Vagina (tissue), 2 donors: Measurements from ENCODE around the gene BICD1.

ENCODE experiments used
- POLR2AphosphoS5 ChIP-seq, 2 donors: sonication (generic); formaldehyde crosslinking; IDR thresholded peaks; one replicate each; pipeline ENCODE4 v1.9.0; 2017; ENCODE audit warnings: antibody characterized with exemption in 2 of 2, mild to moderate bottlenecking in 2 of 2, low read depth in 1 of 2; ENCODE audit not compliant: insufficient read depth in 1 of 2
- TF ChIP-seq, protein P1 (sequence below), 3 experiments: fragments of 450-650 bp in 2 of 3; fragments of 200-600 bp in 1 of 3; sonication (generic) in 1 of 3; IDR thresholded peaks; one replicate each; pipeline ENCODE4 v1.5.1; 2017 to 2019; ENCODE audit warnings: antibody characterized with exemption in 3 of 3, mild to moderate bottlenecking in 2 of 3, moderate library complexity in 2 of 3

DNA sequence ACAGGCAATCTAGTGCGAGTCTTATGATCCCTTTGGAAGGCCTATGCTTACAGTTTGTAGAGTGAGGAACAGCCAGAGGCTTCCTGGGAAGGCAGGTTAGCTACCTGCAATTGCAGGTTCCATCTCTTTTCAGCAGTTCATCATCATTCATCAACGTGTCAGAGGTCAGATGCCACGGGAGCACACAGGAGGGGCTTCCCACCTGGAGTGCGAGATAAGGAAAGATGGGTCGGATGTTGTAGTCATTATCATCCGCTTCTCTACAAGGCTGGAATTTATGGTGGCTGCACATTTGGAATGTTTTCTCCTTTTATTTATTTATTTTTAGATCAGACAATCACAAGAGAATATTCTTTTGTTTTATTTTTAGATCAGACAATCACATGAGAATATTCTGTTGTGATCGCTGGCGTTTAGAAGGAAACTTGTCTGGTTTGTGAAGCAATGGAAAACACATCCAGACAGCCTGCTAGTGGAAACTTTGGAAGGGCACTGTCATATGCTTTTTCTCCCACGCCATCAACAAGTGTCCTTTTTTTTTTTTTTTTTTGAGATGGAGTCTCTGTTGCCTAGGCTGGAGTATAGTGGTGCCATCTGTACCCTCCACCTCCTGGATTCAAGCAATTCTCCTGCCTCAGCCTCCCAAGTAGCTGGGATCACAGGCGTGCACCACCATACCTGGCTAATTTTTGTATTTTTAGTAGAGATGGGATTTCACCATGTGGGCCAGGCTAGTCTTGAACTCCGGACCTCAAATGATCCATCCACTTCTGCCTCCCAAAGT, 1.9 kb upstream of the BICD1 start:
- TF ChIP-seq, protein P1, sequence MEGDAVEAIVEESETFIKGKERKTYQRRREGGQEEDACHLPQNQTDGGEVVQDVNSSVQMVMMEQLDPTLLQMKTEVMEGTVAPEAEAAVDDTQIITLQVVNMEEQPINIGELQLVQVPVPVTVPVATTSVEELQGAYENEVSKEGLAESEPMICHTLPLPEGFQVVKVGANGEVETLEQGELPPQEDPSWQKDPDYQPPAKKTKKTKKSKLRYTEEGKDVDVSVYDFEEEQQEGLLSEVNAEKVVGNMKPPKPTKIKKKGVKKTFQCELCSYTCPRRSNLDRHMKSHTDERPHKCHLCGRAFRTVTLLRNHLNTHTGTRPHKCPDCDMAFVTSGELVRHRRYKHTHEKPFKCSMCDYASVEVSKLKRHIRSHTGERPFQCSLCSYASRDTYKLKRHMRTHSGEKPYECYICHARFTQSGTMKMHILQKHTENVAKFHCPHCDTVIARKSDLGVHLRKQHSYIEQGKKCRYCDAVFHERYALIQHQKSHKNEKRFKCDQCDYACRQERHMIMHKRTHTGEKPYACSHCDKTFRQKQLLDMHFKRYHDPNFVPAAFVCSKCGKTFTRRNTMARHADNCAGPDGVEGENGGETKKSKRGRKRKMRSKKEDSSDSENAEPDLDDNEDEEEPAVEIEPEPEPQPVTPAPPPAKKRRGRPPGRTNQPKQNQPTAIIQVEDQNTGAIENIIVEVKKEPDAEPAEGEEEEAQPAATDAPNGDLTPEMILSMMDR (IDR thresholded peaks at IDR 0.05), result no peak
- TF ChIP-seq POLR2AphosphoS5 (IDR thresholded peaks at IDR 0.05; ENCODE audit: insufficient read depth in 1 of 2, low read depth in 1 of 2), result no peak
